Ascending aorta (tissue), 2 donors: ENCODE results near the gene GAK. TPM values are rescaled to one million over a fixed set of nuclear protein-coding genes. Genes with fewer than 3 reads are reported as not detected.

Experiments used
- DNase-seq, 2 donors: peaks; one replicate each; pipeline ENCODE4 v3.0.0-alpha.2; 2019; ENCODE audit warnings: low spot score in 2 of 2
- H3K27ac ChIP-seq, 2 donors: fragments of 200-600 bp; sonication (generic); one replicate each; pipeline ENCODE4 v1.5.1; 2016 to 2017; ENCODE audit warnings: mild to moderate bottlenecking in 1 of 2
- H3K27me3 ChIP-seq: fragments of 200-600 bp; sonication (generic); one replicate; pipeline ENCODE4 v1.5.1; 2017
- H3K36me3 ChIP-seq, 2 donors: fragments of 200-600 bp; sonication (generic); one replicate each; pipeline ENCODE4 v1.5.1; 2016
- H3K4me1 ChIP-seq, 2 donors: fragments of 200-600 bp; sonication (generic); one replicate each; pipeline ENCODE4 v1.5.1; 2016 to 2017; ENCODE audit warnings: mild to moderate bottlenecking in 1 of 2
- H3K4me3 ChIP-seq, 2 donors: fragments of 200-600 bp; sonication (generic); one replicate each; pipeline ENCODE4 v1.5.1; 2016 to 2017; ENCODE audit warnings: mild to moderate bottlenecking in 1 of 2
- H3K9me3 ChIP-seq, 2 donors: fragments of 200-600 bp; sonication (generic); one replicate each; pipeline ENCODE4 v1.5.1; 2016
- CTCF ChIP-seq, 3 experiments: fragments of 200-600 bp in 2 of 3; fragments of 450-650 bp in 1 of 3; sonication (generic) in 2 of 3; IDR thresholded peaks; one replicate each; pipeline ENCODE4 v1.5.1; 2016 to 2019; ENCODE audit warnings: antibody characterized with exemption in 3 of 3, mild to moderate bottlenecking in 1 of 3, moderate library complexity in 1 of 3
- intact Hi-C: fragments of 100-400 bp; cut with DNase I; formaldehyde crosslinking; loops from one replicate; pipeline ENCODE4 v1.15.1; 2023
- total RNA-seq: library from RNA; depleted of rRNA; stranded (reverse); fragments of >200 nt; gene quantifications from one replicate; pipeline ENCODE4 v1.1.0, GENCODE V29; 2016

GAK gene
- total RNA-seq, 1 donor from 2014 or later: 87.3 TPM

GRCh38 chr4:824461-825062 lies 107.6 kb downstream of the GAK start:
- Histone ChIP-seq H3K27me3 (peaks cover 33% of the 10 kb centered on the region), H3K27ac (no peak overlapping the region), H3K4me3 (no peak overlapping the region), H3K4me1 (peaks cover 0 to 3% of the 10 kb centered on the region in 2 donors), H3K9me3 (no peaks in the 10 kb centered on the region), H3K36me3 (no peaks in the 10 kb centered on the region)
- peak in 1 of 2 donors; percentile 52 for DNase-seq
- no peak for TF ChIP-seq CTCF (IDR thresholded peaks at IDR 0.05)
- intact Hi-C loops: no loop called here

- no peaks in the 10 kb centered on the region for H3K36me3 ChIP-seq
- H3K4me1 ChIP-seq: peaks cover 0 to 3% of the 10 kb centered on the region in 2 donors
- no peaks in the 10 kb centered on the region for H3K9me3 ChIP-seq
- no peak overlapping the region for H3K4me3 ChIP-seq
- DNase-seq: peak in 1 of 2 donors; percentile 58
- TF ChIP-seq CTCF (IDR thresholded peaks at IDR 0.05): no peak
- H3K27ac ChIP-seq: no peak overlapping the region
- peaks cover 33% of the 10 kb centered on the region for H3K27me3 ChIP-seq
- intact Hi-C loops: no loop called here
These were observed 108.2 kb downstream of the GAK start for GRCh38 chr4:823761-824460.

GRCh38 chr4:823176-823760 lies 108.8 kb downstream of the GAK start:
- peaks cover 0 to 3% of the 10 kb centered on the region in 2 donors for H3K4me1 ChIP-seq
- H3K36me3 ChIP-seq: no peaks in the 10 kb centered on the region
- DNase-seq: no peak
- no peak for TF ChIP-seq CTCF (IDR thresholded peaks at IDR 0.05)
- H3K27ac ChIP-seq: no peak overlapping the region
- intact Hi-C loops: no loop called here
- H3K27me3 ChIP-seq: peaks cover 33% of the 10 kb centered on the region
- H3K4me3 ChIP-seq: no peak overlapping the region
- H3K9me3 ChIP-seq: no peaks in the 10 kb centered on the region

- Histone ChIP-seq H3K9me3 (no peaks in the 10 kb centered on the region), H3K27ac (no peak overlapping the region), H3K36me3 (no peaks in the 10 kb centered on the region), H3K27me3 (peaks cover 28% of the 10 kb centered on the region), H3K4me1 (peaks cover 0 to 3% of the 10 kb centered on the region in 2 donors), H3K4me3 (no peak overlapping the region)
- no peak for TF ChIP-seq CTCF (IDR thresholded peaks at IDR 0.05)
- DNase-seq: no peak
- intact Hi-C loops: no loop called here
These were observed 109.5 kb downstream of the GAK start for GRCh38 chr4:822361-823175.

- Histone ChIP-seq H3K36me3 (no peaks in the 10 kb centered on the region), H3K27ac (no peak overlapping the region), H3K4me3 (no peak overlapping the region), H3K9me3 (no peaks in the 10 kb centered on the region), H3K27me3 (peaks cover 19% of the 10 kb centered on the region), H3K4me1 (peaks cover 0 to under 1% of the 10 kb centered on the region in 2 donors)
- no peak for DNase-seq
- intact Hi-C loops: no loop called here
- no peak for TF ChIP-seq CTCF (IDR thresholded peaks at IDR 0.05)
These were observed 110.5 kb downstream of the GAK start for GRCh38 chr4:821631-822030.
